H9 (cell line): ENCODE results near the gene SCGB1D1. TPM values are rescaled to one million over a fixed set of nuclear protein-coding genes. Genes with fewer than 3 reads are reported as not detected.

Experiments used
- DNase-seq: peaks from one replicate; pipeline ENCODE4 v3.0.0-alpha.2; 2017
- H2AFZ ChIP-seq: one replicate; pipeline ENCODE4 v1.6.1; 2013; ENCODE audit warnings: mild to moderate bottlenecking, low read length, control low read depth, moderate library complexity
- H2AK5ac ChIP-seq: 2 replicates; pipeline ENCODE4 v1.6.1; 2013; ENCODE audit warnings: low read length, control low read depth, mixed read lengths; ENCODE audit not compliant: insufficient read length
- H2BK120ac ChIP-seq: one replicate; pipeline ENCODE4 v1.6.1; 2013; ENCODE audit warnings: low read depth, mild to moderate bottlenecking, low read length, control low read depth, inconsistent platforms; ENCODE audit not compliant: poor library complexity, severe bottlenecking
- H2BK12ac ChIP-seq: 2 replicates; pipeline ENCODE4 v1.6.1; 2013; ENCODE audit warnings: low read length, control low read depth, mixed read lengths, low read depth; ENCODE audit not compliant: insufficient read length
- H2BK15ac ChIP-seq: 2 replicates; pipeline ENCODE4 v1.6.1; 2013; ENCODE audit warnings: low read depth, low read length, control low read depth
- H2BK20ac ChIP-seq: one replicate; pipeline ENCODE4 v1.6.1; 2013; ENCODE audit warnings: low read depth, mild to moderate bottlenecking, low read length, control low read depth, inconsistent platforms; ENCODE audit not compliant: poor library complexity, severe bottlenecking
- H2BK5ac ChIP-seq: 2 replicates; pipeline ENCODE4 v1.6.1; 2013; ENCODE audit warnings: low read length, control low read depth, mixed read lengths; ENCODE audit not compliant: insufficient read length
- H3K14ac ChIP-seq: 2 replicates; pipeline ENCODE4 v1.6.1; 2013; ENCODE audit warnings: low read length, control low read depth; ENCODE audit not compliant: insufficient read depth
- H3K18ac ChIP-seq: 2 replicates; pipeline ENCODE4 v1.6.1; 2013; ENCODE audit warnings: low read depth, mild to moderate bottlenecking, mixed read lengths, low read length, control low read depth; ENCODE audit not compliant: insufficient read length
- H3K23ac ChIP-seq: 2 replicates; pipeline ENCODE4 v1.6.1; 2013; ENCODE audit warnings: low read length, control low read depth, mixed read lengths, low read depth; ENCODE audit not compliant: insufficient read length
- H3K23me2 ChIP-seq: 2 replicates; pipeline ENCODE4 v1.6.1; 2013; ENCODE audit warnings: low read depth, mild to moderate bottlenecking, mixed read lengths, low read length, control low read depth; ENCODE audit not compliant: insufficient read length, poor library complexity, severe bottlenecking
- H3K27ac ChIP-seq: 2 replicates; pipeline ENCODE4 v1.5.1; 2013; ENCODE audit warnings: low read length, control low read depth, mixed read lengths, low read depth; ENCODE audit not compliant: insufficient read length
- H3K27me3 ChIP-seq: 2 replicates; pipeline ENCODE4 v1.6.1; 2013; ENCODE audit warnings: low read length, control low read depth, inconsistent platforms; ENCODE audit not compliant: insufficient read depth
- H3K4ac ChIP-seq: 2 replicates; pipeline ENCODE4 v1.6.1; 2013; ENCODE audit warnings: low read depth, mild to moderate bottlenecking, control low read depth, inconsistent platforms, low read length, moderate library complexity
- H3K4me1 ChIP-seq: 2 replicates; pipeline ENCODE4 v1.6.1; 2013; ENCODE audit warnings: low read length, control low read depth, inconsistent platforms; ENCODE audit not compliant: insufficient read depth
- H3K4me2 ChIP-seq: 2 replicates; pipeline ENCODE4 v1.6.1; 2013; ENCODE audit warnings: low read length, control low read depth, mixed read lengths; ENCODE audit not compliant: insufficient read length, insufficient read depth
- H3K56ac ChIP-seq: 2 replicates; pipeline ENCODE4 v1.6.1; 2013; ENCODE audit warnings: low read depth, mild to moderate bottlenecking, mixed read lengths, low read length, control low read depth; ENCODE audit not compliant: insufficient read length
- H3K79me1 ChIP-seq: 2 replicates; pipeline ENCODE4 v1.6.1; 2013; ENCODE audit warnings: low read depth, mild to moderate bottlenecking, moderate library complexity, low read length, control low read depth, inconsistent platforms; ENCODE audit not compliant: insufficient read depth, poor library complexity, severe bottlenecking
- H3K79me2 ChIP-seq: 2 replicates; pipeline ENCODE4 v1.6.1; 2013; ENCODE audit warnings: low read length, control low read depth, inconsistent platforms; ENCODE audit not compliant: insufficient read depth
- H3K9ac ChIP-seq: 2 replicates; pipeline ENCODE4 v1.6.1; 2013; ENCODE audit warnings: low read length, control low read depth, mixed read lengths; ENCODE audit not compliant: insufficient read length; ENCODE audit errors: extremely low read depth
- H3K9me3 ChIP-seq: one replicate; pipeline ENCODE4 v1.6.1; 2013; ENCODE audit warnings: low read depth, low read length, inconsistent platforms; ENCODE audit not compliant: control insufficient read depth
- H3T11ph ChIP-seq: one replicate; pipeline ENCODE4 v1.6.1; 2013; ENCODE audit warnings: mild to moderate bottlenecking, low read length, control low read depth, inconsistent platforms
- H4K20me1 ChIP-seq: one replicate; pipeline ENCODE4 v1.6.1; 2013; ENCODE audit not compliant: control insufficient read depth, insufficient read length, insufficient read depth
- H4K5ac ChIP-seq: 2 replicates; pipeline ENCODE4 v1.6.1; 2013; ENCODE audit warnings: low read depth, mild to moderate bottlenecking, mixed read lengths, low read length, control low read depth; ENCODE audit not compliant: insufficient read length
- H4K8ac ChIP-seq: replicated peaks from 2 replicates; pipeline ENCODE4 v1.6.1; 2013; ENCODE audit warnings: low read length, control low read depth, mixed read lengths, low read depth; ENCODE audit not compliant: insufficient read length
- H4K91ac ChIP-seq: 2 replicates; pipeline ENCODE4 v1.6.1; 2013; ENCODE audit warnings: low read depth, mild to moderate bottlenecking, moderate library complexity, mixed read lengths, low read length, control low read depth; ENCODE audit not compliant: insufficient read length
- H3K27ac Mint-ChIP-seq, 3 experiments: 2 replicates in 2 of 3; 3 replicates in 1 of 3; pipeline ENCODE4 v1.8.0; 2020 to 2021; ENCODE audit warnings: mixed read lengths in 3 of 3, mild to moderate bottlenecking in 1 of 3, moderate library complexity in 1 of 3
- H3K27me3 Mint-ChIP-seq: 2 replicates; pipeline ENCODE4 v1.8.0; 2021; ENCODE audit warnings: low read depth, mild to moderate bottlenecking, moderate library complexity, mixed read lengths
- H3K36me3 Mint-ChIP-seq, 3 experiments: 2 replicates in 2 of 3; 3 replicates in 1 of 3; pipeline ENCODE4 v1.8.0; 2020 to 2021; ENCODE audit warnings: low read depth in 3 of 3, mixed read lengths in 3 of 3; ENCODE audit not compliant: insufficient read depth in 1 of 3
- H3K4me1 Mint-ChIP-seq, 2 experiments: 2 replicates each; pipeline ENCODE4 v1.8.0; 2020; ENCODE audit warnings: mixed read lengths in 2 of 2
- H3K4me3 Mint-ChIP-seq, 2 experiments: 2 replicates in 1 of 2; 3 replicates in 1 of 2; pipeline ENCODE4 v1.8.0; 2020 to 2021; ENCODE audit warnings: mild to moderate bottlenecking in 2 of 2, mixed read lengths in 2 of 2, moderate library complexity in 1 of 2
- H3K9me3 Mint-ChIP-seq, 2 experiments: 2 replicates in 1 of 2; 3 replicates in 1 of 2; pipeline ENCODE4 v1.8.0; 2020; ENCODE audit warnings: mild to moderate bottlenecking in 2 of 2, mixed read lengths in 2 of 2, moderate library complexity in 1 of 2
- WGBS: extraction: QIAGEN DNeasy Blood & Tissue Kit; methylation state at CpG from one replicate; pipeline ENCODE4 v1.1.7; 2013; ENCODE audit warnings: missing lambda C conversion rate, low lambda C conversion rate, mixed read lengths; ENCODE audit not compliant: insufficient read length; ENCODE audit errors: extremely low coverage; 5-methylcytosine and 5-hydroxymethylcytosine counted together
- total RNA-seq: library from RNA; stranded (reverse); gene quantifications from 2 replicates; pipeline ENCODE4 v1.2.1, GENCODE V29; 2021
- TF ChIP-seq, protein P1 (sequence below): fragments of 200-600 bp; sonication (generic); conservative IDR thresholded peaks from 3 replicates; pipeline ENCODE4 v1.8.0; 2021; ENCODE audit warnings: antibody characterized with exemption, mild to moderate bottlenecking

The SCGB1D1 gene
- total RNA-seq, 1 experiment from 2014 or later: not detected

DNA sequence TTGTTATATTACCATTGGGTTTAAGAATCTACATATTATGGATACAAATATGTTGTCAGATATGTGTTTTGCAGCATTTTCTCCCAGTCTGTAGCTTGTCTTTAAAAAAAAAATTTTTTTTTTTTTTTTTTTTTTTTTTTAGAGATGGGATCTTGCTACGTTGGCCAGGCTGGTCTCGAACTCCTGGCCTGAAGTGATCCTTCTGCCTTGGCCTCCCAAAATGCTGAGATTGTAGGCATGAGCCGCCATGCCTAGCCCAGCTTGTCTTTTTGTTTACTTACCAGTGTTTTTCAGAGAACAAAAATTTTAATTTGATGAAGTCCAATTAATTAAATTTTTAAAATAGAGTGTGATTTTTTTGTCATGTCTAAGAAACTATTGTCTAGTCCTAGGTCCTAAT lies 36.4 kb upstream of the SCGB1D1 start:
- Histone ChIP-seq H3K4me2 (no peak overlapping the region), H3K4ac (no peak overlapping the region), H2BK20ac (no peak overlapping the region), H2BK120ac (no peak overlapping the region), H4K20me1 (no peaks in the 10 kb centered on the region), H3K4me1 (no peaks in the 10 kb centered on the region), H3K14ac (no peak overlapping the region), H4K91ac (no peak overlapping the region), H3K18ac (no peak overlapping the region), H3K9me3 (no peaks in the 10 kb centered on the region), H3K23ac (no peak overlapping the region), H3K79me1 (no peaks in the 10 kb centered on the region), H2BK12ac (no peak overlapping the region), H2AK5ac (no peak overlapping the region), H3K23me2 (no peaks in the 10 kb centered on the region), H3K79me2 (no peaks in the 10 kb centered on the region), H2AFZ (no peak overlapping the region), H3K56ac (no peak overlapping the region), H3K9ac (no peak overlapping the region), H4K5ac (no peak overlapping the region), H3T11ph (no peak overlapping the region), H2BK5ac (no peak overlapping the region), H2BK15ac (no peak overlapping the region), H3K27ac (no peak overlapping the region), H3K27me3 (no peaks in the 10 kb centered on the region), H4K8ac (no peak overlapping the region)
- H3K27me3 Mint-ChIP-seq: peaks cover 4% of the 10 kb centered on the region
- H3K9me3 Mint-ChIP-seq: no peaks in the 10 kb centered on the region
- DNase-seq: no peak
- WGBS: no CpG with 5 or more reads among the region's 3 CpGs
- no peak overlapping the region for H3K27ac Mint-ChIP-seq
- peaks cover 36 to 53% (median 49%) of the 10 kb centered on the region in 3 experiments; a peak in 6 of 7 replicates for H3K36me3 Mint-ChIP-seq
- no peak overlapping the region for H3K4me3 Mint-ChIP-seq
- H3K4me1 Mint-ChIP-seq: 0 out of 4 replicates have a peak, but pooled peaks cover 0 to 2% of the 10 kb centered on the region in 2 experiments
- TF ChIP-seq, protein P1, sequence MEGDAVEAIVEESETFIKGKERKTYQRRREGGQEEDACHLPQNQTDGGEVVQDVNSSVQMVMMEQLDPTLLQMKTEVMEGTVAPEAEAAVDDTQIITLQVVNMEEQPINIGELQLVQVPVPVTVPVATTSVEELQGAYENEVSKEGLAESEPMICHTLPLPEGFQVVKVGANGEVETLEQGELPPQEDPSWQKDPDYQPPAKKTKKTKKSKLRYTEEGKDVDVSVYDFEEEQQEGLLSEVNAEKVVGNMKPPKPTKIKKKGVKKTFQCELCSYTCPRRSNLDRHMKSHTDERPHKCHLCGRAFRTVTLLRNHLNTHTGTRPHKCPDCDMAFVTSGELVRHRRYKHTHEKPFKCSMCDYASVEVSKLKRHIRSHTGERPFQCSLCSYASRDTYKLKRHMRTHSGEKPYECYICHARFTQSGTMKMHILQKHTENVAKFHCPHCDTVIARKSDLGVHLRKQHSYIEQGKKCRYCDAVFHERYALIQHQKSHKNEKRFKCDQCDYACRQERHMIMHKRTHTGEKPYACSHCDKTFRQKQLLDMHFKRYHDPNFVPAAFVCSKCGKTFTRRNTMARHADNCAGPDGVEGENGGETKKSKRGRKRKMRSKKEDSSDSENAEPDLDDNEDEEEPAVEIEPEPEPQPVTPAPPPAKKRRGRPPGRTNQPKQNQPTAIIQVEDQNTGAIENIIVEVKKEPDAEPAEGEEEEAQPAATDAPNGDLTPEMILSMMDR: no peak
